RKO (cell line): ENCODE data around the gene PRAC2.

ENCODE experiments used
- DNase-seq: peaks from one replicate; pipeline ENCODE4 v3.0.0-alpha.2; 2016; ENCODE audit warnings: low spot score

Gene PRAC2

DNA sequence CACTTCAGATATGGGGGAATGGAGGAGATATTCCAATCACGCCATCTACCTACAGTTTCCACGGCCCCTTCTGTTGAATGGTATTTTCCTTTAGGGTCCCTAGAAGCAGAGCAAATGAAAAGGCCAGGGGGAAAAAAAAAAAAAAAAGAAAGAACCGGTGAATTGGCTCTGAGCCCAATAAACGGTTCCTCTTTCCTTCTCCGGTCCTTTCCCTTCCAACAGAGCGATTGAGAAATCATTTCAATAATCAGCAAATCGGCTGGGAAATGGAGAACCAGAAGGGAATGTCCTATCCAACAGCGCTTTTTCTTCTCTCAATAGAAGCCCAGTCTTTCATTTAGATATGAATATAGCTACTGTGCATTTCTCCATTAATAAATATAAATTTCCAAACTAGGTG is 32.4 kb downstream of the PRAC2 start:
- no peak for DNase-seq

- DNase-seq, result no peak
These were observed 33.9 kb downstream of the PRAC2 start for GRCh38 chr17:48756830-48757251.

- DNase-seq, result no peak
These were observed 34.6 kb downstream of the PRAC2 start for GRCh38 chr17:48757524-48757961.

DNA sequence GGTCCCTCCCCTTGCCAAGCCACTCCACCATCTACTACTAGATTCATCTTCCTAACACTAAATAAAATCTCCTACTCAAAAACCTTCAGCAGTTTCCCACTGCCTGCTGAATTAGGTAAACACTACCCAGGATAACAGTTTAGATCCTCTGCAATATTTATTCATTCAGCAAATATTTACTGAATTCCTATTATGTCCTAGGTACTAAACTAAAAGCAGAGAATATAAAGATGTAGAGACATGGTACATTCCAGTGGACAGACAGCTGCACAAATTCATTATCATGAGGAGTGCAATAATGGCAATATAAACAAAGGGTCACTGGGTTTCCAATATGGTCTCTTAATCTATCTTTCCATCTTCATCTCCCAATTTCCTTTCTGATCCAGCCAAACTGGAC is 36.3 kb downstream of the PRAC2 start:
- no peak for DNase-seq

- DNase-seq, result no peak
These were observed 37.4 kb downstream of the PRAC2 start for GRCh38 chr17:48760411-48760810.

GRCh38 chr17:48761114-48761513 is 38.1 kb downstream of the PRAC2 start:
- DNase-seq, result no peak

GRCh38 chr17:48767263-48767774 is 44.3 kb downstream of the PRAC2 start:
- DNase-seq, result peak; percentile 14

- DNase-seq, result no peak
These were observed 46.2 kb downstream of the PRAC2 start for GRCh38 chr17:48769009-48769675.

- no peak for DNase-seq
These were observed 48.0 kb downstream of the PRAC2 start for GRCh38 chr17:48770954-48771353.

- no peak for DNase-seq
These were observed 50.3 kb downstream of the PRAC2 start for GRCh38 chr17:48773245-48773644.
